ENCODE measurements around the gene ITIH2.
"Not testable (repeated sequence)": the region's sequence is repeated elsewhere in the genome, so short reads cannot be mapped to it uniquely, and the experiment has no call there.

The ITIH2 gene

DNA sequence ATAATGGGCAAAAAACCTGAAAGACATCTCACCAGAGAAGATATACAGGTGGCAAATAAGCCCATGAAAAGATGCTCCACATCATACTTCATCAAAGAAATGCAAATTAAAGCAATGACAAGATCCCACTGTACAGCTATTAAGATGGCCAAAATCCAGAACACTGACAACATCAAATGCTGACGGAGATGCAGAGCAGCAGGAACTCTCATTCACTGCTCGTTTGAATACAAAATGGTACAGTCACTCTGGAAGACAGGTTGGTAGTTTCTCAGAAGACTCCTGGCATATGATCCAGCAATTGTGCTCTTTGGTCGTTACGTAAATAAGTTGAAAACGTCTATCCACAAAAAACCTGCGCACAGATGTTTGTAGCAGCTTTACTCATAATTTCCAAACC, 49.1 kb downstream of the ITIH2 start:
- H3K9me3 ChIP-seq (ENCODE audit: insufficient read depth, low read depth, low read length) = no peaks in the 10 kb centered on the region
- no peak overlapping the region for H3K9ac ChIP-seq (ENCODE audit: low read depth, low read length)
- no peaks in the 10 kb centered on the region for H3K27me3 ChIP-seq (ENCODE audit: insufficient read depth, low read length)
- H3K4me1 ChIP-seq (ENCODE audit: insufficient read depth, low read length) = no peaks in the 10 kb centered on the region
- no peak overlapping the region for H3K4me3 ChIP-seq (ENCODE audit: low read length)
- no peak overlapping the region for H3K27ac ChIP-seq (ENCODE audit: low read depth, low read length)
- whole genome bisulfite sequencing = 95% methylated on average over 6 of the region's 6 CpGs
- peaks cover 57% of the 10 kb centered on the region for H3K36me3 ChIP-seq (ENCODE audit: insufficient read depth, low read length)

- WGBS = 100% methylated on average over 3 of the region's 3 CpGs
These were observed 52.0 kb downstream of the ITIH2 start for GRCh38 chr10:7755103-7755502.

DNA sequence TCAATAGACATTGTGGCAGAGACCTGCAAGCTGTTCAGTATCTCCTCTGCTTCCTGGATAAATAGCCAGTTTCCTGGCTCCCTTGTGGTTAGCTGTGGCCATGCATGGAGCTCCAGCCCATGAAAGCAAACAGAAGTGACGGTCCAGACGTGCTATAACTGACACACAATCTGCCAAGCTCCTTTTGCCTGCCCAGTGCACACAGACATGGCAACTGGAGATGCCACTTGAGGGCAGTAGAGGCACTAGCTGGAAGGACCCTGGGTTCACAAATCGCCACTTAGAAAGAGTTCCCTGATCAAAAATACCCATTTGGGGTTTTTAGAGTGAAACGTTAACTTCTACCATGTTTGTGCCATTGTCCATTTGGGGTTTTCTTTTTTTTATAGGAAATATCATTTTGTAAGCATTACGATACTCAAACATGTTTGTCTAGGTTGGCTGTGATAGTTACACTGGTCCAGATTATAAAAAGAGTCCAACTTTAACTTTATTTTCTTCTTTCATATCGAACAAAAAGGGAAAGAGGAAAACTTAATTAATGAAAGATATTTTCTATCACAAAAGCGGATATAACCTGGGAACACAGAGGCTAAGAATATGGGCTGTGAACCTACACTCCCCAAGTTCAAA, 53.4 kb downstream of the ITIH2 start:
- Histone ChIP-seq H3K27me3 (ENCODE audit: insufficient read depth, low read length) (no peaks in the 10 kb centered on the region), H3K4me3 (ENCODE audit: low read length) (no peak overlapping the region), H3K9me3 (ENCODE audit: insufficient read depth, low read depth, low read length) (no peaks in the 10 kb centered on the region), H3K36me3 (ENCODE audit: insufficient read depth, low read length) (peaks cover 90% of the 10 kb centered on the region), H3K27ac (ENCODE audit: low read depth, low read length) (no peak overlapping the region), H3K9ac (ENCODE audit: low read depth, low read length) (no peak overlapping the region), H3K4me1 (ENCODE audit: insufficient read depth, low read length) (no peaks in the 10 kb centered on the region)
- WGBS = 91% methylated on average over 4 of the region's 7 CpGs

More at GRCh38 chr10:7755103-7755502, 52.0 kb downstream of the ITIH2 start:
- H3K9me3 ChIP-seq (ENCODE audit: insufficient read depth, low read depth, low read length) = no peaks in the 10 kb centered on the region
- H3K4me1 ChIP-seq (ENCODE audit: insufficient read depth, low read length) = no peaks in the 10 kb centered on the region
- no peak overlapping the region for H3K27ac ChIP-seq (ENCODE audit: low read depth, low read length)
- H3K4me3 ChIP-seq (ENCODE audit: low read length) = no peak overlapping the region
- no peaks in the 10 kb centered on the region for H3K27me3 ChIP-seq (ENCODE audit: insufficient read depth, low read length)
- peaks cover 85% of the 10 kb centered on the region for H3K36me3 ChIP-seq (ENCODE audit: insufficient read depth, low read length)
- H3K9ac ChIP-seq (ENCODE audit: low read depth, low read length) = no peak overlapping the region

GRCh38 chr10:7763929-7764328, 60.8 kb downstream of the ITIH2 start:
- H3K9ac ChIP-seq (ENCODE audit: low read depth, low read length) = no peak overlapping the region
- no peaks in the 10 kb centered on the region for H3K9me3 ChIP-seq (ENCODE audit: insufficient read depth, low read depth, low read length)
- H3K4me1 ChIP-seq (ENCODE audit: insufficient read depth, low read length) = no peaks in the 10 kb centered on the region
- no peak overlapping the region for H3K4me3 ChIP-seq (ENCODE audit: low read length)
- peaks cover 95% of the 10 kb centered on the region for H3K36me3 ChIP-seq (ENCODE audit: insufficient read depth, low read length)
- WGBS = 97% methylated on average over 4 of the region's 5 CpGs
- no peak overlapping the region for H3K27ac ChIP-seq (ENCODE audit: low read depth, low read length)
- no peaks in the 10 kb centered on the region for H3K27me3 ChIP-seq (ENCODE audit: insufficient read depth, low read length)

GRCh38 chr10:7766241-7766640, 63.1 kb downstream of the ITIH2 start:
- no peak overlapping the region for H3K9ac ChIP-seq (ENCODE audit: low read depth, low read length)
- no peak overlapping the region for H3K27ac ChIP-seq (ENCODE audit: low read depth, low read length)
- WGBS = 98% methylated on average over 3 of the region's 3 CpGs
- H3K27me3 ChIP-seq (ENCODE audit: insufficient read depth, low read length) = no peaks in the 10 kb centered on the region
- H3K4me1 ChIP-seq (ENCODE audit: insufficient read depth, low read length) = no peaks in the 10 kb centered on the region
- peaks cover 94% of the 10 kb centered on the region for H3K36me3 ChIP-seq (ENCODE audit: insufficient read depth, low read length)
- no peaks in the 10 kb centered on the region for H3K9me3 ChIP-seq (ENCODE audit: insufficient read depth, low read depth, low read length)
- no peak overlapping the region for H3K4me3 ChIP-seq (ENCODE audit: low read length)

- no peaks in the 10 kb centered on the region for H3K27me3 ChIP-seq (ENCODE audit: insufficient read depth, low read length)
- H3K9me3 ChIP-seq (ENCODE audit: insufficient read depth, low read depth, low read length) = no peaks in the 10 kb centered on the region
- no peaks in the 10 kb centered on the region for H3K4me1 ChIP-seq (ENCODE audit: insufficient read depth, low read length)
- WGBS = 96% methylated on average over 10 of the region's 10 CpGs
- peaks cover 93% of the 10 kb centered on the region for H3K36me3 ChIP-seq (ENCODE audit: insufficient read depth, low read length)
- no peak overlapping the region for H3K27ac ChIP-seq (ENCODE audit: low read depth, low read length)
- H3K4me3 ChIP-seq (ENCODE audit: low read length) = no peak overlapping the region
- no peak overlapping the region for H3K9ac ChIP-seq (ENCODE audit: low read depth, low read length)
These were observed 64.1 kb downstream of the ITIH2 start for GRCh38 chr10:7767209-7767608.

DNA sequence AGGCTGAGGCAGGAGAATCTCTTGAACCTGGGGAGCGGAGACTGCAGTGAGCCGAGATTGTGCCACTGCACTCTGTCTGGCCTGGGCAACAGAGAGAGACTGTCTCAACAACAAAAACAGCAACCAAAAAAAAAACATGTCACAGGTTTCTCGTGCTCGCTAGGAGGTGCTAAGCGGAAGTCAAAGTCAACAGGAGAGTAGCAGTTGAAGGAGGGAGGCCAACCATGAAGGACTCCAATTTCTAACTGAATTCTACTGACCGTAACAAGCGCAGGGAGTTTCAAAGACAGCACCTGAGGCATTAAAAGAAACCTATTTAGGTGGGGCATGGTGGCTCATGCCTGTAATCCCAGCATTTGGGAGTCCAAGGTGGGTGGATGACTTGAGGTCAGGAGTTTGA, 65.3 kb downstream of the ITIH2 start:
- Histone ChIP-seq H3K27me3 (ENCODE audit: insufficient read depth, low read length) (no peaks in the 10 kb centered on the region), H3K4me1 (ENCODE audit: insufficient read depth, low read length) (no peaks in the 10 kb centered on the region), H3K27ac (ENCODE audit: low read depth, low read length) (no peak overlapping the region), H3K36me3 (ENCODE audit: insufficient read depth, low read length) (peaks cover 92% of the 10 kb centered on the region), H3K9ac (ENCODE audit: low read depth, low read length) (no peak overlapping the region), H3K4me3 (ENCODE audit: low read length) (no peak overlapping the region), H3K9me3 (ENCODE audit: insufficient read depth, low read depth, low read length) (no peaks in the 10 kb centered on the region)
- 97% methylated on average over 7 of the region's 7 CpGs for WGBS

DNA sequence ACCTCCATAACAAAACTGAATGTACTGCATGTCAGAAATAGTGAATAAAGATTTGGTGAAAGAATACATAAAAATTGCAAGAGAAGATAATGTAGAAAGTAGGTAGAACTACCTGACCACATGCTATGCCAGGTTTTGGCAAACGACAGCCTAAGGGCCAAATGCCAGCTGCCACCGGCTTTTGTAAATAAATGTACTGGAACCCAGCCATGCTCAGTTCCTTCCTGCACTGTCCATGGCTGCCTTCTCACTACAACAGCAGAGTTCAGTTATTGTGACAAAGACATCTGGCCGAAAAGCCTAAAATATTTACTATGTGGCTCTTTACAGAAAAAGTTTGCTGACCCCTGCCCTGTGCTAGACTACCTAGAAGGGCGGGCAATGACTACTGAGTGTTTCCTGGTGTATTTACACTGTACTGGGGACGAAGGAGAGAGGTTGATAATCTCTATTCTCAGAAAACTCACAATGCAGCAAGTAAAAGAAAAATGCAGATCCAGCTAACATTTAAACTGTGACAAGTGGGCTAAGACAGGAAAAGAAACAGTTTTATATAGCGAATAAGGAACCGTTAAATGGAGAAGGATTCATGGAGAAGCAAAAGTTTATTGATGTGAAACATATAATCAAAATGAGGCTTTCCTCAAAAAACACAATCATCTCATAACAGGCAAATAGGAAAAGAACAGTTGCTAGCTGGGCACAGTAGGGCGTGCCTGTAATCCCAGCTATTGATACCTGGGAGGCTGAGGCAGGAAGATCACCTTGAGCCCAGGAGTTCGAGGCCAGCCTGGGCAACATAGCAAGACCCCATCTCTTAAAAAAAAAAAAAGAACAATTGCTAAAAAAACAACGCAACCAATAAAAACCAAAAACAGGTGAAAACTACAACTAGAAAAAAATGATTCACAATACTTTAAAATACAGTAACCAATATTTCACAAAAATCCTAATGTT, 71.0 kb downstream of the ITIH2 start:
- Histone ChIP-seq H3K27ac (ENCODE audit: low read depth, low read length) (no peak overlapping the region), H3K9ac (ENCODE audit: low read depth, low read length) (no peak overlapping the region), H3K4me1 (ENCODE audit: insufficient read depth, low read length) (no peaks in the 10 kb centered on the region), H3K9me3 (ENCODE audit: insufficient read depth, low read depth, low read length) (no peaks in the 10 kb centered on the region), H3K36me3 (ENCODE audit: insufficient read depth, low read length) (peaks cover 89% of the 10 kb centered on the region), H3K27me3 (ENCODE audit: insufficient read depth, low read length) (no peaks in the 10 kb centered on the region), H3K4me3 (ENCODE audit: low read length) (no peak overlapping the region)
- WGBS = 85% methylated on average over 10 of the region's 10 CpGs

DNA sequence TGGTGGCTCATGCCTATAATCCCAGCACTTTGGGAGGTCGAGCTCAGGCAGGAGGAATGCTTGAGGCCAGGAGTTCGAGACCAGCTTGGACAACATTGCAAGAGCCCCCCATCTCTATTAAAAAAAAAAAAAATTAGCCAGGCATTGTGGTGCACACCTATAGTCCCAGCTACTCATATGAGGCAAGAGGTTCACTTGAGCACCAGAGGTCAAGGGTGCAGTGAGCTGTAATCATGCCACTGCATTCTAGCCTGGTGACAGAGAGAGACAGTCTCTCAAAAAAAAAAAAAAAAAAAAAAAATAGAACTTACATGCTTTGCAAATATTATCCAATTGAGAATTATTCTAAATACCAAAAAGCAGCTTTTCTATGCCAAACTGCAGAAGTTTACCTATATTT, 73.7 kb downstream of the ITIH2 start:
- H3K4me1 ChIP-seq (ENCODE audit: insufficient read depth, low read length) = no peaks in the 10 kb centered on the region
- H3K9ac ChIP-seq (ENCODE audit: low read depth, low read length) = no peak overlapping the region
- H3K27ac ChIP-seq (ENCODE audit: low read depth, low read length) = no peak overlapping the region
- 95% methylated on average over 2 of the region's 2 CpGs for WGBS
- no peaks in the 10 kb centered on the region for H3K27me3 ChIP-seq (ENCODE audit: insufficient read depth, low read length)
- H3K36me3 ChIP-seq (ENCODE audit: insufficient read depth, low read length) = peaks cover 86% of the 10 kb centered on the region
- H3K4me3 ChIP-seq (ENCODE audit: low read length) = no peak overlapping the region
- H3K9me3 ChIP-seq (ENCODE audit: insufficient read depth, low read depth, low read length) = no peaks in the 10 kb centered on the region

- 98% methylated on average over 6 of the region's 6 CpGs for WGBS
- H3K4me3 ChIP-seq (ENCODE audit: low read length); H3K4me1 ChIP-seq (ENCODE audit: insufficient read depth, low read length); H3K9ac ChIP-seq (ENCODE audit: low read depth, low read length); H3K9me3 ChIP-seq (ENCODE audit: insufficient read depth, low read depth, low read length); H3K27me3 ChIP-seq (ENCODE audit: insufficient read depth, low read length); H3K27ac ChIP-seq (ENCODE audit: low read depth, low read length): not testable (repeated sequence)
- H3K36me3 ChIP-seq (ENCODE audit: insufficient read depth, low read length) = peaks cover 51% of the 10 kb centered on the region
These were observed 79.1 kb downstream of the ITIH2 start for GRCh38 chr10:7782194-7782593.

DNA sequence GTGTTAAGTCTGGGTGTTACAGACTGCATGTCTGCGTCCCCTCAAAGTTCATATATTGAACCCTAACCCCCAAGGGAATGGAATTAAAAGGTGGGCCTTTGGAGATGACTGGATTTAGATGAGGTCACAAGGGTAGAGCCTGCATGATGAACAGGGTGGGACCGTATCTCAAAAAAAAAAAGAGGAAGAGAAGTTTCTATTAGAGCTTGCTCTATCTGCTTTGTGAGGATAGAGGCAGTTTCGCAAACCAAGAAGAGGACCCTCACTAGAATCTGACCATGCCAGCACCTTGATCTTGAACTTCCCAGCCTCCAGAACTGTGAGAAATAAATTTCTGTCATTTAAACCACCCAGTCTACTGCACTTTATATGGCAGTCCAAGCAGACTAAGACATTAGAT, 83.3 kb downstream of the ITIH2 start:
- H3K27ac ChIP-seq (ENCODE audit: low read depth, low read length) = no peak overlapping the region
- peaks cover 10% of the 10 kb centered on the region for H3K4me1 ChIP-seq (ENCODE audit: insufficient read depth, low read length)
- peak overlapping the region; percentile 92; the same call in 1 of the 2 replicates for H3K9ac ChIP-seq (ENCODE audit: low read depth, low read length)
- H3K27me3 ChIP-seq (ENCODE audit: insufficient read depth, low read length) = no peaks in the 10 kb centered on the region
- 97% methylated on average over 3 of the region's 3 CpGs for WGBS
- H3K9me3 ChIP-seq (ENCODE audit: insufficient read depth, low read depth, low read length) = no peaks in the 10 kb centered on the region
- peak overlapping the region; percentile 96 for H3K4me3 ChIP-seq (ENCODE audit: low read length)
- peaks cover 10% of the 10 kb centered on the region; the same call in 1 of the 2 replicates for H3K36me3 ChIP-seq (ENCODE audit: insufficient read depth, low read length)
